K562 (cell line): ENCODE data around the gene HOXC12. TPM values are rescaled to one million over a fixed set of nuclear protein-coding genes. Genes with fewer than 3 reads are reported as not detected.

Experiments used
- HNRNPL ChIP-seq: fragments of 200-400 bp; formaldehyde crosslinking; IDR thresholded peaks from 2 replicates; pipeline ENCODE4 v1.6.1; 2017; ENCODE audit warnings: low read depth, mild to moderate bottlenecking, low read length
- polyA plus RNA-seq, 8 experiments: library from polyadenylated mRNA; depleted of rRNA in 4 of 8; stranded (reverse) in 5 of 8; unstranded in 3 of 8; fragments of >200 nt; fragmentation: Nextera tagmentation in 2 of 8; fragmentation: Illumina TruSeq in 1 of 8; extraction: Ambion mirVana in 2 of 8; extraction: Trizol in 1 of 8; gene quantifications; 2 replicates each; pipeline versions ENCODE4 v1.2.1 to v1.2.3, GENCODE V29; 2011 to 2014; ENCODE audit warnings: inconsistent platforms in 1 of 8, missing spikeins in 1 of 8
- total RNA-seq, 7 experiments: library from RNA; depleted of rRNA in 6 of 7; stranded (reverse); fragments of >200 nt in 6 of 7; fragmentation: Illumina TruSeq in 2 of 7; extraction: Trizol in 2 of 7; gene quantifications; 2 replicates each; pipeline versions ENCODE4 v1.2.1 to v1.2.3, GENCODE V29; 2011 to 2021; ENCODE audit warnings: low replicate concordance in 1 of 7
- TF ChIP-seq, protein P1 (sequence below): fragments of 450-650 bp; IDR thresholded peaks from 2 replicates; pipeline ENCODE4 v1.6.1; 2016; ENCODE audit warnings: mild to moderate bottlenecking, moderate library complexity
- TF ChIP-seq, protein P2 (sequence below): fragments of 200-800 bp; sonication (Bioruptor generic); IDR thresholded peaks from 2 replicates; pipeline ENCODE4 v1.6.1; 2017; ENCODE audit warnings: missing genetic modification characterization, missing compliant biosample characterization
- TF ChIP-seq, protein P3 (sequence below): sonication (generic); formaldehyde crosslinking; IDR thresholded peaks from 2 replicates; pipeline ENCODE4 v1.8.0; 2022; ENCODE audit warnings: mild to moderate bottlenecking, missing genetic modification reagents, borderline replicate concordance

HOXC12 gene
- total and polyA plus RNA-seq, 9 of the 15 experiments (the other 6 are each of a cell fraction or from before 2014, with no cell fraction given): 0.04 to 0.36 (median 0.11) TPM; not detected in 1

DNA sequence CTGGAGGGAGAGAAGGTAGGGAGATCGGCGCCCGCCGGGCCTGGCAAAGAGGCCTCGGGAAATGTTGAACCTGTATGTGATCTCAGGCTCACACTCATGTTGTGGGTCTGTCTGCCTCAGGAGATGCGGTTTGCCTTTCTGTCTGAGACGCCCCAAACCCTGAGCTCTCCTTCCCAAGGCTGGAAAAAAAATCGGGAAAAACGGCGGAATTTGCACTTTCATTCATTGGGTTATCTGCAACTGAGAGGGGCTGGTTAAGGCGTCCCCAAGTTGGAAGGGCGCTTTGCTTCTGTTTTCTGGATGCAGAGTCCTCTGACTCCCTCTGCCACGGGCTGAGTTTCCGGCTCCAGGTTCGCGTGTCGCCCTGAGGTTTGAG, 40.3 kb downstream of the HOXC12 start (continued):
- TF ChIP-seq, protein P1, sequence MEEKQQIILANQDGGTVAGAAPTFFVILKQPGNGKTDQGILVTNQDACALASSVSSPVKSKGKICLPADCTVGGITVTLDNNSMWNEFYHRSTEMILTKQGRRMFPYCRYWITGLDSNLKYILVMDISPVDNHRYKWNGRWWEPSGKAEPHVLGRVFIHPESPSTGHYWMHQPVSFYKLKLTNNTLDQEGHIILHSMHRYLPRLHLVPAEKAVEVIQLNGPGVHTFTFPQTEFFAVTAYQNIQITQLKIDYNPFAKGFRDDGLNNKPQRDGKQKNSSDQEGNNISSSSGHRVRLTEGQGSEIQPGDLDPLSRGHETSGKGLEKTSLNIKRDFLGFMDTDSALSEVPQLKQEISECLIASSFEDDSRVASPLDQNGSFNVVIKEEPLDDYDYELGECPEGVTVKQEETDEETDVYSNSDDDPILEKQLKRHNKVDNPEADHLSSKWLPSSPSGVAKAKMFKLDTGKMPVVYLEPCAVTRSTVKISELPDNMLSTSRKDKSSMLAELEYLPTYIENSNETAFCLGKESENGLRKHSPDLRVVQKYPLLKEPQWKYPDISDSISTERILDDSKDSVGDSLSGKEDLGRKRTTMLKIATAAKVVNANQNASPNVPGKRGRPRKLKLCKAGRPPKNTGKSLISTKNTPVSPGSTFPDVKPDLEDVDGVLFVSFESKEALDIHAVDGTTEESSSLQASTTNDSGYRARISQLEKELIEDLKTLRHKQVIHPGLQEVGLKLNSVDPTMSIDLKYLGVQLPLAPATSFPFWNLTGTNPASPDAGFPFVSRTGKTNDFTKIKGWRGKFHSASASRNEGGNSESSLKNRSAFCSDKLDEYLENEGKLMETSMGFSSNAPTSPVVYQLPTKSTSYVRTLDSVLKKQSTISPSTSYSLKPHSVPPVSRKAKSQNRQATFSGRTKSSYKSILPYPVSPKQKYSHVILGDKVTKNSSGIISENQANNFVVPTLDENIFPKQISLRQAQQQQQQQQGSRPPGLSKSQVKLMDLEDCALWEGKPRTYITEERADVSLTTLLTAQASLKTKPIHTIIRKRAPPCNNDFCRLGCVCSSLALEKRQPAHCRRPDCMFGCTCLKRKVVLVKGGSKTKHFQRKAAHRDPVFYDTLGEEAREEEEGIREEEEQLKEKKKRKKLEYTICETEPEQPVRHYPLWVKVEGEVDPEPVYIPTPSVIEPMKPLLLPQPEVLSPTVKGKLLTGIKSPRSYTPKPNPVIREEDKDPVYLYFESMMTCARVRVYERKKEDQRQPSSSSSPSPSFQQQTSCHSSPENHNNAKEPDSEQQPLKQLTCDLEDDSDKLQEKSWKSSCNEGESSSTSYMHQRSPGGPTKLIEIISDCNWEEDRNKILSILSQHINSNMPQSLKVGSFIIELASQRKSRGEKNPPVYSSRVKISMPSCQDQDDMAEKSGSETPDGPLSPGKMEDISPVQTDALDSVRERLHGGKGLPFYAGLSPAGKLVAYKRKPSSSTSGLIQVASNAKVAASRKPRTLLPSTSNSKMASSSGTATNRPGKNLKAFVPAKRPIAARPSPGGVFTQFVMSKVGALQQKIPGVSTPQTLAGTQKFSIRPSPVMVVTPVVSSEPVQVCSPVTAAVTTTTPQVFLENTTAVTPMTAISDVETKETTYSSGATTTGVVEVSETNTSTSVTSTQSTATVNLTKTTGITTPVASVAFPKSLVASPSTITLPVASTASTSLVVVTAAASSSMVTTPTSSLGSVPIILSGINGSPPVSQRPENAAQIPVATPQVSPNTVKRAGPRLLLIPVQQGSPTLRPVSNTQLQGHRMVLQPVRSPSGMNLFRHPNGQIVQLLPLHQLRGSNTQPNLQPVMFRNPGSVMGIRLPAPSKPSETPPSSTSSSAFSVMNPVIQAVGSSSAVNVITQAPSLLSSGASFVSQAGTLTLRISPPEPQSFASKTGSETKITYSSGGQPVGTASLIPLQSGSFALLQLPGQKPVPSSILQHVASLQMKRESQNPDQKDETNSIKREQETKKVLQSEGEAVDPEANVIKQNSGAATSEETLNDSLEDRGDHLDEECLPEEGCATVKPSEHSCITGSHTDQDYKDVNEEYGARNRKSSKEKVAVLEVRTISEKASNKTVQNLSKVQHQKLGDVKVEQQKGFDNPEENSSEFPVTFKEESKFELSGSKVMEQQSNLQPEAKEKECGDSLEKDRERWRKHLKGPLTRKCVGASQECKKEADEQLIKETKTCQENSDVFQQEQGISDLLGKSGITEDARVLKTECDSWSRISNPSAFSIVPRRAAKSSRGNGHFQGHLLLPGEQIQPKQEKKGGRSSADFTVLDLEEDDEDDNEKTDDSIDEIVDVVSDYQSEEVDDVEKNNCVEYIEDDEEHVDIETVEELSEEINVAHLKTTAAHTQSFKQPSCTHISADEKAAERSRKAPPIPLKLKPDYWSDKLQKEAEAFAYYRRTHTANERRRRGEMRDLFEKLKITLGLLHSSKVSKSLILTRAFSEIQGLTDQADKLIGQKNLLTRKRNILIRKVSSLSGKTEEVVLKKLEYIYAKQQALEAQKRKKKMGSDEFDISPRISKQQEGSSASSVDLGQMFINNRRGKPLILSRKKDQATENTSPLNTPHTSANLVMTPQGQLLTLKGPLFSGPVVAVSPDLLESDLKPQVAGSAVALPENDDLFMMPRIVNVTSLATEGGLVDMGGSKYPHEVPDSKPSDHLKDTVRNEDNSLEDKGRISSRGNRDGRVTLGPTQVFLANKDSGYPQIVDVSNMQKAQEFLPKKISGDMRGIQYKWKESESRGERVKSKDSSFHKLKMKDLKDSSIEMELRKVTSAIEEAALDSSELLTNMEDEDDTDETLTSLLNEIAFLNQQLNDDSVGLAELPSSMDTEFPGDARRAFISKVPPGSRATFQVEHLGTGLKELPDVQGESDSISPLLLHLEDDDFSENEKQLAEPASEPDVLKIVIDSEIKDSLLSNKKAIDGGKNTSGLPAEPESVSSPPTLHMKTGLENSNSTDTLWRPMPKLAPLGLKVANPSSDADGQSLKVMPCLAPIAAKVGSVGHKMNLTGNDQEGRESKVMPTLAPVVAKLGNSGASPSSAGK: peak; percentile 49
- TF ChIP-seq, protein P2, sequence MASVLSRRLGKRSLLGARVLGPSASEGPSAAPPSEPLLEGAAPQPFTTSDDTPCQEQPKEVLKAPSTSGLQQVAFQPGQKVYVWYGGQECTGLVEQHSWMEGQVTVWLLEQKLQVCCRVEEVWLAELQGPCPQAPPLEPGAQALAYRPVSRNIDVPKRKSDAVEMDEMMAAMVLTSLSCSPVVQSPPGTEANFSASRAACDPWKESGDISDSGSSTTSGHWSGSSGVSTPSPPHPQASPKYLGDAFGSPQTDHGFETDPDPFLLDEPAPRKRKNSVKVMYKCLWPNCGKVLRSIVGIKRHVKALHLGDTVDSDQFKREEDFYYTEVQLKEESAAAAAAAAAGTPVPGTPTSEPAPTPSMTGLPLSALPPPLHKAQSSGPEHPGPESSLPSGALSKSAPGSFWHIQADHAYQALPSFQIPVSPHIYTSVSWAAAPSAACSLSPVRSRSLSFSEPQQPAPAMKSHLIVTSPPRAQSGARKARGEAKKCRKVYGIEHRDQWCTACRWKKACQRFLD (CRISPR knock-in tag): 0 out of 2 replicates have a peak, but pooled peaks have one; percentile 25
- no peak for TF ChIP-seq HNRNPL
- TF ChIP-seq, protein P3, sequence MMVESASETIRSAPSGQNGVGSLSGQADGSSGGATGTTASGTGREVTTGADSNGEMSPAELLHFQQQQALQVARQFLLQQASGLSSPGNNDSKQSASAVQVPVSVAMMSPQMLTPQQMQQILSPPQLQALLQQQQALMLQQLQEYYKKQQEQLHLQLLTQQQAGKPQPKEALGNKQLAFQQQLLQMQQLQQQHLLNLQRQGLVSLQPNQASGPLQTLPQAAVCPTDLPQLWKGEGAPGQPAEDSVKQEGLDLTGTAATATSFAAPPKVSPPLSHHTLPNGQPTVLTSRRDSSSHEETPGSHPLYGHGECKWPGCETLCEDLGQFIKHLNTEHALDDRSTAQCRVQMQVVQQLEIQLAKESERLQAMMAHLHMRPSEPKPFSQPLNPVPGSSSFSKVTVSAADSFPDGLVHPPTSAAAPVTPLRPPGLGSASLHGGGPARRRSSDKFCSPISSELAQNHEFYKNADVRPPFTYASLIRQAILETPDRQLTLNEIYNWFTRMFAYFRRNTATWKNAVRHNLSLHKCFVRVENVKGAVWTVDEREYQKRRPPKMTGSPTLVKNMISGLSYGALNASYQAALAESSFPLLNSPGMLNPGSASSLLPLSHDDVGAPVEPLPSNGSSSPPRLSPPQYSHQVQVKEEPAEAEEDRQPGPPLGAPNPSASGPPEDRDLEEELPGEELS (CRISPR knock-in tag): no peak
